Adrenal gland (tissue), 12 donors: ENCODE data around the gene TTYH3. TPM values are rescaled to one million over a fixed set of nuclear protein-coding genes. Genes with fewer than 3 reads are reported as not detected.

Experiments used
- DNase-seq, 7 donors: peaks; one replicate each; pipeline ENCODE4 v3.0.0-alpha.2; 2019 to 2020
- H3K27ac ChIP-seq, 5 donors: fragments of 200-600 bp; sonication (generic) in 4 of 5; 1 replicate in 3 of 5; 2 replicates in 2 of 5; pipeline versions ENCODE4 v1.5.1 to v1.8.0; 2016 to 2020; ENCODE audit warnings: mild to moderate bottlenecking in 1 of 5
- H3K27me3 ChIP-seq: fragments of 200-600 bp; 2 replicates; pipeline ENCODE4 v1.8.0; 2021
- H3K36me3 ChIP-seq, 2 donors: fragments of 200-600 bp; replicated peaks in 1 of 2; 1 replicate in 1 of 2; 2 replicates in 1 of 2; pipeline versions ENCODE4 v1.5.1 to v1.8.0; 2018 to 2022
- H3K4me1 ChIP-seq, 2 donors: fragments of 200-600 bp; replicated peaks in 1 of 2; 1 replicate in 1 of 2; 2 replicates in 1 of 2; pipeline versions ENCODE4 v1.5.1 to v1.8.0; 2018 to 2021
- H3K4me3 ChIP-seq, 4 donors: fragments of 200-600 bp; sonication (generic) in 3 of 4; one replicate each; pipeline ENCODE4 v1.5.1; 2016 to 2018
- H3K9me3 ChIP-seq, 3 donors: fragments of 200-600 bp; sonication (generic) in 1 of 3; replicated peaks in 1 of 3; 1 replicate in 2 of 3; 2 replicates in 1 of 3; pipeline versions ENCODE4 v1.5.1 to v1.8.0; 2016 to 2021
- POLR2A ChIP-seq, 2 donors: fragments of 450-650 bp; IDR thresholded peaks; one replicate each; pipeline ENCODE4 v1.6.1; 2017; ENCODE audit warnings: antibody characterized with exemption in 2 of 2, mild to moderate bottlenecking in 2 of 2, moderate library complexity in 1 of 2
- WGBS, 4 donors: extraction: QIAGEN DNeasy Blood & Tissue Kit in 2 of 4; methylation state at CpG; one replicate each; pipeline versions ENCODE4 v1.1.5 to v1.1.7; 2013 to 2017; 5-methylcytosine and 5-hydroxymethylcytosine counted together
- intact Hi-C, 2 donors: fragments of 100-400 bp; cut with DNase I; formaldehyde crosslinking; loops; one replicate each; pipeline versions ENCODE4 v1.14.1 to v1.15.0; 2022 to 2023
- polyA plus RNA-seq, 3 donors: library from polyadenylated mRNA; stranded (reverse); fragments of 200-250 nt in 2 of 3; fragments of 350-450 nt in 1 of 3; fragmentation: Illumina TruSeq in 1 of 3; extraction: RNeasy Lipid Tissue Mini Kit (QIAGEN cat#74804) in 1 of 3; gene quantifications; one replicate each; pipeline ENCODE4 v1.2.3, GENCODE V29; 2013 to 2014
- total RNA-seq, 9 donors: library from RNA; depleted of rRNA in 4 of 9; stranded (reverse); fragments of >200 nt in 4 of 9; fragments of 120-200 nt in 1 of 9; fragmentation: NEBNext Ultra II Directional in 1 of 9; extraction: Animal tissue kit (Norgen Biotek cat#: 25700) in 1 of 9; gene quantifications; one replicate each; pipeline versions ENCODE4 v1.1.0 to v1.2.4, GENCODE V29; 2013 to 2023
- TF ChIP-seq, protein P1 (sequence below), 6 experiments: fragments of 450-650 bp in 4 of 6; fragments of 200-600 bp in 2 of 6; sonication (generic) in 1 of 6; IDR thresholded peaks; 1 replicate in 5 of 6; 2 replicates in 1 of 6; pipeline versions ENCODE4 v1.5.1 to v1.8.0; 2016 to 2021; ENCODE audit warnings: antibody characterized with exemption in 6 of 6, mild to moderate bottlenecking in 2 of 6, moderate library complexity in 1 of 6
- donor health status: healthy with polysubstance abuse.
- donor health status: Bipolar disorder and iron deficiency.
- donor health status: DM: yes; HTN: yes; CAD: no.
- donor health status: DM: no; HTN: no; CAD: no.
- donor health status: DM: no; HTN: no; CAD: no.
- donor health status: DM: yes; HTN: yes; CAD: no.

Gene TTYH3
- total and polyA plus RNA-seq, 12 donors: 5.2 to 86.3 (median 53.2) TPM

DNA sequence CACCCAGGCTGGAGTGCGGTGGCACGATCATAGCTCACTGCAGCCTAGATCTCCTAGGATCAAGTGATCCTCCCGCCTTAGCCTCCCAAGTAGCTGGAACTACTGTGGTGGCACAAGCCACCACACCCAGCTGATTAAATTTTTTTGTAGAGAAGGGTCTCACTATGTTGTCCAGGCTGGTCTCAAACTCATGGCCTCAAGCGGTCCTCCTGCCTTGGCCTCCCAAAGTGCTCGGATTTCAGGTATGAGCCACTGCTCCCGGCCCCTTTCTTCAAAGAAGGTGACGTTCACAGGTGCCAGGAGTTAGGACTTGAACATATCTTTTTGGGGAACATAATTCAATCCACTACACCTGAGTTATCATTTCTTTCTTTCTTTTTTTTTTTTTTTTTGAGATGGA is 2.9 kb upstream of the TTYH3 start:
- no peak overlapping the region for H3K4me3 ChIP-seq
- TF ChIP-seq, protein P1, sequence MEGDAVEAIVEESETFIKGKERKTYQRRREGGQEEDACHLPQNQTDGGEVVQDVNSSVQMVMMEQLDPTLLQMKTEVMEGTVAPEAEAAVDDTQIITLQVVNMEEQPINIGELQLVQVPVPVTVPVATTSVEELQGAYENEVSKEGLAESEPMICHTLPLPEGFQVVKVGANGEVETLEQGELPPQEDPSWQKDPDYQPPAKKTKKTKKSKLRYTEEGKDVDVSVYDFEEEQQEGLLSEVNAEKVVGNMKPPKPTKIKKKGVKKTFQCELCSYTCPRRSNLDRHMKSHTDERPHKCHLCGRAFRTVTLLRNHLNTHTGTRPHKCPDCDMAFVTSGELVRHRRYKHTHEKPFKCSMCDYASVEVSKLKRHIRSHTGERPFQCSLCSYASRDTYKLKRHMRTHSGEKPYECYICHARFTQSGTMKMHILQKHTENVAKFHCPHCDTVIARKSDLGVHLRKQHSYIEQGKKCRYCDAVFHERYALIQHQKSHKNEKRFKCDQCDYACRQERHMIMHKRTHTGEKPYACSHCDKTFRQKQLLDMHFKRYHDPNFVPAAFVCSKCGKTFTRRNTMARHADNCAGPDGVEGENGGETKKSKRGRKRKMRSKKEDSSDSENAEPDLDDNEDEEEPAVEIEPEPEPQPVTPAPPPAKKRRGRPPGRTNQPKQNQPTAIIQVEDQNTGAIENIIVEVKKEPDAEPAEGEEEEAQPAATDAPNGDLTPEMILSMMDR (IDR thresholded peaks at IDR 0.05): no peak
- no peak for TF ChIP-seq POLR2A (IDR thresholded peaks at IDR 0.05)
- no peaks in the 10 kb centered on the region for H3K27me3 ChIP-seq
- DNase-seq: no peak
- H3K27ac ChIP-seq: no peak overlapping the region
- peaks cover 13 to 25% of the 10 kb centered on the region in 2 donors for H3K4me1 ChIP-seq
- intact Hi-C loops: no loop called here
- no peaks in the 10 kb centered on the region for H3K36me3 ChIP-seq
- no peaks in the 10 kb centered on the region for H3K9me3 ChIP-seq
- WGBS, 4 donors: 85 to 93% (median 90%) methylated on average over 7 of the region's 7 CpGs

GRCh38 chr7:2629746-2630681 is 1.8 kb upstream of the TTYH3 start:
- intact Hi-C loops: no loop called here
- WGBS, 4 donors: 53 to 74% (median 68%) methylated on average over 6 to 21 of the region's 21 CpGs
- no peak for TF ChIP-seq POLR2A (IDR thresholded peaks at IDR 0.05)
- TF ChIP-seq, protein P1 (IDR thresholded peaks at IDR 0.05): no peak
- Histone ChIP-seq H3K4me1 (peaks cover 18 to 27% of the 10 kb centered on the region in 2 donors), H3K36me3 (no peaks in the 10 kb centered on the region), H3K4me3 (no peak overlapping the region), H3K9me3 (no peaks in the 10 kb centered on the region), H3K27ac (peak overlapping the region in 1 of 5 donors; percentile 54), H3K27me3 (no peaks in the 10 kb centered on the region)
- DNase-seq: peak in 1 of 7 donors; percentile 24

- Histone ChIP-seq H3K9me3 (no peaks in the 10 kb centered on the region), H3K4me1 (peaks cover 47 to 56% of the 10 kb centered on the region in 2 donors), H3K4me3 (peak overlapping the region in 3 of 4 donors; percentile 63 to 84 (median 79)), H3K27ac (peak overlapping the region; percentile 70 to 98 (median 97)), H3K36me3 (no peaks in the 10 kb centered on the region), H3K27me3 (no peaks in the 10 kb centered on the region)
- TF ChIP-seq POLR2A (IDR thresholded peaks at IDR 0.05): peak in 1 of 2 donors; percentile 5
- TF ChIP-seq, protein P1 (IDR thresholded peaks at IDR 0.05): no peak
- peak in 6 of 7 donors; percentile 71 to 88 (median 80) for DNase-seq
- intact Hi-C loops: no loop called here
- 8 to 23% (median 15%) methylated on average over 10 to 35 of the region's 35 CpGs for WGBS, 4 donors
Measured at GRCh38 chr7:2632733-2633537, 1.1 kb downstream of the TTYH3 start.
